HL-60/S4 treated with retinoic acid at 250 ng/mL for 4 days and 3 days (cell line): ENCODE data around the gene RPTOR.

Source experiments
- in situ Hi-C: fragments of 300-500 bp; cut with MboI; formaldehyde crosslinking; loops from 2 replicates; pipeline ENCODE4 v1.7.0; 2022; ENCODE audit warnings: low sequenced_read_pairs

The RPTOR gene

DNA sequence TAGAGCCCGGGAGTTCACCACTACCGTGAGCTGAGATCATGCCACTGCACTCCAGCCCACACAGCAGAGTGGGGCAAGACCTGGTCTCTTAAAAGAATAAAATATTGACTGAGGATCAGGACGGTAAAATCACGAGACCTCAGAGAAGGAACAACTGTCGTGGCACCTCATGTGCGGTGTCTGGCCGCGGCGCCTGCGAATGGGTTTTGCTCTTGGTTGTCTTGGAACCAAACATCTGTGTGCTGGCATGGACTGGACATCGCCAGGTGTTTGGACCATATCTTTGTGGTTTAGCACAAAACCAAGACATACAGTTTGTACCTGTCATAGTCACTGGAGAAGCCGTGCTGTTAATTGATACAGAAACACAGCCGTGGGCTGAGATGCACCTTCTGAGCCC, 234.1 kb downstream of the RPTOR start:
- in situ Hi-C loops, result no loop called here

DNA sequence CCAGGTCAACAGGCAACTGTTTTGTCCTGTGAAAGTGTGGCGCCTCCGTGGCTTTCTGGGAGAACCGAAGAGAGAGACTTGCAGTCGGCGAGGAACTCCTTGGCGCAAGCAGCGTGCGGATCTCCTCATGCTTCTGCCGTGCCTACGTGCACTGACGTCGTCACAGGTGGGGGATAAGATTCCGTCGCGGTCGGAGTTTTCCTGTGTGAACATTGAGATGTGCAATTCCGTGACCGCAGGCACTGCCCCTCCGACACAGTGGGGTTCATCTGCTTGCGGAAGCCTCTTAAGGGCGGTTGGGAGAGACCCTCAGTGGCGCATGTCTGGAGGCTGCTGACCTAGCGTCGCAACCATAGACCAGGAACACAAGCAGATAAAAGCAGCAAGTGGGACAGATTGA, 234.7 kb downstream of the RPTOR start:
- in situ Hi-C loops, result no loop called here

- in situ Hi-C loops, result no loop called here
Observed at GRCh38 chr17:80779961-80780380, 235.3 kb downstream of the RPTOR start.

GRCh38 chr17:80780381-80781198, 236.0 kb downstream of the RPTOR start:
- in situ Hi-C loops, result no loop called here

DNA sequence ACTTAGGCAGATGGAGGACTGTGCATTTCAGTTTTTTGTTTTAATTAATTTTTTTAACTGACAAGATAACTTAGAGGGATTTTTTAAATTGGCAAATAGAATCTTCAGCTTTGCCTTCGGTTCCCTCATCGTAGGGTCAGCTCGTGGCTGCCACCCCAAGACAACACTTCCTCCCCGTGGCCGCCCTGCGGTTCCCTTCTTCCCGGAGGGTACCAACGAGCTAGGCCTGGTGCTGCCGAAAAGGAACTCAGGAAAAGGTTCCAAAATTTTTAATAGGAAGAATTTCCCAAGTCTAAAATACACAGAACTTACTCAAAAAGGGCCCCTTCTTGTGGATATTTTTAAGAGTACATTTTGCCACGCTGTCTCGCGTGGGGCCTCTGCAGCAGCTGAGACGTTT, 236.6 kb downstream of the RPTOR start:
- in situ Hi-C loops, result no loop called here

DNA sequence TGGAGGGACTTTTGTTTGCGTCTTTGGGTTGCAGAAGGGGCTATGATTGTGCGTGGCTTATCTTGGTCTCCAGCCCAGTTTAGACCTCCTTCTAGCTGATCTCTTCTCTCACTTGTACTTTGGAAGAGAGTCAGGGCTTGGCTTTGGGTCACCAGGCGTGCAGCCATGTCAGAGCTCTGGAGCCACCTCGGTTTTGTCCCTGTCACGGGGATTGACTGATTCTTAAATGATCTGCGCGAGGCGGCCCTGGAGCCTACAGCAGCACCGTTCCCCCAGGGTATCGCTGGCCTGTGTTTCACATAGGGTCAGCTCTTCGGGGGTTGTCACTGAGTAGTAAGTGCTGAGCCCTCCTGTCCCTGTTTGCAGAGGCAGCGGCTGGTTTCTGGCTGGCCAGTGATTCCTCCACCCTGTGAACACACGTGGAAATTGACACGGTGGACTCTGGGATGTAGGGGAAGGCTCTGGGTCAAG, 237.2 kb downstream of the RPTOR start:
- in situ Hi-C loops, result no loop called here

GRCh38 chr17:80782536-80783427, 238.1 kb downstream of the RPTOR start:
- in situ Hi-C loops, result no loop called here

GRCh38 chr17:80783486-80783885, 238.8 kb downstream of the RPTOR start:
- in situ Hi-C loops, result no loop called here

DNA sequence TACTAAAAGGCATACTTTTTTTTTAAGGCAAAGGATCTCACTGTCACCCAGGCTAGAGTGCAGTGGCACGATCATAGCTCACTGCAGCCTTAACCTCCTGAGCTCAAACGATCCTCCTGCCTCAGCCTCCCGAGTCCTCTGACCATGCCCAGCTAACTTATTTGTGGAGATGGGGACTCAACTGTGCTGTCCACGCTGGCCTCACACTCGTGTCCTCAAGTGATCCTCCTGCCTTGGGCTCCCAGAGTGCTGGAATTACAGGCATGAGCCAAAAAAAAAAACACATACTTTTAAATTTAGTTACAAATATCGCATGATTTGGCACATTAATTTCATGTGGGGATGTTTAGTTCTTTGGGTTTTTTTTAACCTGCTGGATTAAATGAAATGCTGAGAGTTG, 239.3 kb downstream of the RPTOR start:
- in situ Hi-C loops, result no loop called here

- in situ Hi-C loops, result no loop called here
Observed at GRCh38 chr17:80785477-80786178, 241.0 kb downstream of the RPTOR start.

GRCh38 chr17:80786470-80786869, 241.8 kb downstream of the RPTOR start:
- in situ Hi-C loops, result no loop called here

DNA sequence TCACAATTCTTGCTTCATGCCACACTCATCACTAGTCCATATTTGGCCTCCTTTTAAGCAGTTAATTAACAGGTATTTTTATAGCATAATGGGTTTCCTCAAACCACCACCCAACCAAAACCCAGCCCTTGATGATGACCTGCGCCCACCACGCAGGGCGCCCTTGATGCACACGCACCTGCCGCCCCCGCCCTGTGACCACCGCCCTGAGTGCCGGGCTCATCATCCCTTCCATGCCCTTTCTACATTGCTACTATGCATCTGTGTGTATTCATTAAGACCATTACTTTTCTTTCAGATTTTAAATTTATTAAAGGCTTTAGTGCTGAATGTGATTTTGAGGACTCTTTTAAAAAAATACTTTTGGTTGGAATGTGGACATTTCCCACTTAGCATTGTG, 242.2 kb downstream of the RPTOR start:
- in situ Hi-C loops, result no loop called here

DNA sequence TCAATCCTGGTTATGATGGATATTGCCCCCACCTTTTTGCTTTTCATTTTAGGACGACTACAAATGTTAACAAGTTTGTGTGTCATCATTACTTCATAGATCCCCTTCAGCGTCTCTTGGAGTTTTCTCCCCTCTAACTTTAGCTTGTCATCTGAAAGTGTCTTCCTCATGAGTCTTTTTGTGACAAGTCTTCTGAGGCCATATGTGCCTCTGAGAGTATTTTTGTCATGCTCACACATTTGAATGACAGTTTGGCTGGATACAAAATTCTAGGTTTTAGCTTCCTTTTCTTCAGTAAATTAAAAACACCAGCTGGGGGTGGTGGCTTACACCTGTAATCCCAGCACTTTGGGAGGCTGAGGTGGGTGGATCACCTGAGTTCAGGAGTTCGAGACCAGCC, 243.2 kb downstream of the RPTOR start:
- in situ Hi-C loops, result no loop called here

DNA sequence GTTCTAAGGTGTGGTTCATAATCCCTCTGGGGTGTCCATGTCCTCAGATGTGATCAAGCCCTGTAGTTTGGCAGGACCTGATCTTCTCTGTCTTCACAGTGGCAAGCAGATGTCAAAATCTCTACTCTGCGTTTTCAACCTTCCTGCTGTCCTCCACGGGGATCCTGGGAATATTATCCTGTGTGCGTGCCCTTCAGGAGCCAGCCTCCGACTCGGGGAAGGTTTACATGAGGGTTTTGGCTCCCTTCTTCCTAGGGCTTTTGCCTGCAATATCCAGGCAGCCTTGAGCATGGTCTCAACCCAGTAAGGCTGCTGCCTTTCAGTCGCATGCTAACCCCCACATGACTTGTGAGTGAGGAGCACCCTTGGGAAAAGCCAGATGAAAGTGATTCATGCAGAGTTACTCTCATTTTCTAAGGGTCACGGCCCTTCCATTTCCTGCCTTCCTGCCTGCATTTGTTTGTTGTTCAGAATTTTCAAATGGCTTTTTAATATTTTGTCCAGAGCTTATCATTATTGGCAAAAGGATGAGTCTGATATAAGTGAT, 244.8 kb downstream of the RPTOR start:
- in situ Hi-C loops, result no loop called here

GRCh38 chr17:80790021-80790765, 245.6 kb downstream of the RPTOR start:
- in situ Hi-C loops, result no loop called here

- in situ Hi-C loops, result no loop called here
Observed at GRCh38 chr17:80790981-80791742, 246.5 kb downstream of the RPTOR start.

DNA sequence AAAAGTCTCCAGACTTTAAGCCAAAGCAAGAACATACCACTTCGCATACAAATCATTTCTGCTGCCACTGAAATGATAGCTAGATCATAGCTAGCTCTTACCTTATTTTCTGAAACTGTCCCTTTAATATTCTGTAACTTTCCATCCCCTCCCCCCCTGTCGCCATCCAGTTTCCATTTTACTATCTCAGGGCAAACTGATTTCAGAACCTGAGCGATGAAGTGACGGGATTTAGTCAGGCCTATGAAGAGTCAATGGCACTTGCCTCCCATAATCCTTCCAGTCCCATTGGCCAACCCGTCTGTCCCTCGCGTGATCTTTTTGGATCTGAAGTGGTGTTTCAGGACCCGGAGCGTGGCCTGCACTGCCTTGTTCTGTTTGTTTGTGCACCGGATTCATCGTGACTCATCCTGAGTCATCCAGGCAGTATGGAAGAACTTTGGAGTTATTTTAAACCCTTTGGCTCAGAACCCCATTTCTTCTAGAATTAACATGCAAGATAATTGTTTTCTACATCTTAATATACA, 247.2 kb downstream of the RPTOR start:
- in situ Hi-C loops, result no loop called here

DNA sequence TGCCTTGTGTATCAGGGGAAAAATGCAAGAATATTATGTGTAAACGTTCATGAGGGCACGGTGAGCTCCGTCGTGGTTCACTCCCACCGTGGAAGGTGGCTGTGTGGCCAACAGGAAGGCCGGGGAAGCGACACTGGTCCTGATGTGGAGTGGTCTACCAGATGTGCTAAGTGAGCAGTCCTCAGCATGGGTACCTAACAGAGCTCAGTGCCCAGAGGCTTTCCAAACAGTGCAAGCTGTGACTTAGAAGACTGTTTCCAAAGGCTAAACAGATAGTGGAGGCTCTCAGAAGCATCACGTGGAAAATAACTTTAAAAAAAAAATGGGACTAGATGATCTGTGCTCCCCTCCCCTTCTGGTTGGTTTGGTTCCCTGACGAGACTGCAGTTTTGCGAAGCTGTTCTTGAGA, 247.7 kb downstream of the RPTOR start:
- in situ Hi-C loops, result no loop called here

GRCh38 chr17:80793421-80793820, 248.8 kb downstream of the RPTOR start:
- in situ Hi-C loops, result no loop called here
